Coronary artery (tissue), 2 donors: ENCODE measurements around the gene APPL2.

ENCODE experiments used
- DNase-seq: peaks from one replicate; pipeline ENCODE4 v3.0.0-alpha.2; 2017; ENCODE audit warnings: low spot score
- H3K27ac ChIP-seq, 2 donors: fragments of 200-600 bp; sonication (generic); one replicate each; pipeline ENCODE4 v1.5.1; 2016 to 2019
- H3K4me3 ChIP-seq: fragments of 200-600 bp; sonication (generic); 2 replicates; pipeline ENCODE4 v1.5.1; 2016; ENCODE audit warnings: mild to moderate bottlenecking, moderate library complexity
- CTCF ChIP-seq: fragments of 200-600 bp; sonication (generic); IDR thresholded peaks from one replicate; pipeline ENCODE4 v1.5.1; 2019; ENCODE audit warnings: antibody characterized with exemption

The APPL2 gene

GRCh38 chr12:105164068-105164467, 71.9 kb downstream of the APPL2 start:
- DNase-seq, result no peak
- no peak overlapping the region for H3K4me3 ChIP-seq
- no peak overlapping the region for H3K27ac ChIP-seq
- TF ChIP-seq CTCF, result no peak

- H3K4me3 ChIP-seq, result no peak overlapping the region
- no peak overlapping the region for H3K27ac ChIP-seq
- DNase-seq, result no peak
Observed at GRCh38 chr12:105162174-105162573, 73.8 kb downstream of the APPL2 start.

GRCh38 chr12:105158876-105159275, 77.1 kb downstream of the APPL2 start:
- H3K4me3 ChIP-seq, result no peak overlapping the region
- no peak for TF ChIP-seq CTCF
- H3K27ac ChIP-seq, result no peak overlapping the region
- DNase-seq, result no peak

More at GRCh38 chr12:105162174-105162573, 73.8 kb downstream of the APPL2 start:
- TF ChIP-seq CTCF, result no peak

GRCh38 chr12:105157606-105158005, 78.4 kb downstream of the APPL2 start:
- no peak for DNase-seq
- Histone ChIP-seq H3K27ac (no peak overlapping the region), H3K4me3 (no peak overlapping the region)
- TF ChIP-seq CTCF, result no peak

- DNase-seq, result no peak
- Histone ChIP-seq H3K4me3 (no peak overlapping the region), H3K27ac (no peak overlapping the region)
- TF ChIP-seq CTCF, result no peak
Observed at GRCh38 chr12:105156260-105156659, 79.7 kb downstream of the APPL2 start.

GRCh38 chr12:105142259-105142658, 93.7 kb downstream of the APPL2 start:
- Histone ChIP-seq H3K4me3 (no peak overlapping the region), H3K27ac (no peak overlapping the region)
- no peak for TF ChIP-seq CTCF
- DNase-seq, result no peak

GRCh38 chr12:105141320-105141922, 94.6 kb downstream of the APPL2 start:
- TF ChIP-seq CTCF, result no peak
- Histone ChIP-seq H3K4me3 (no peak overlapping the region), H3K27ac (no peak overlapping the region)
- DNase-seq, result no peak
